Neural cell (in vitro differentiated cells): Measurements from ENCODE around the gene GTF2E1.

Experiments used
- EP300 ChIP-seq: fragments of 450-650 bp; conservative IDR thresholded peaks from 2 replicates; pipeline ENCODE4 v1.6.1; 2014; ENCODE audit warnings: antibody characterized with exemption, mild to moderate bottlenecking, moderate library complexity; ENCODE audit not compliant: poor library complexity, severe bottlenecking
- EZH2 ChIP-seq: fragments of 200-600, 300-800 bp; shearing (Covaris generic), sonication (generic); IDR thresholded peaks from 2 replicates; pipeline ENCODE4 v1.6.1; 2014; ENCODE audit warnings: antibody characterized with exemption, low read length, borderline replicate concordance, mild to moderate bottlenecking; ENCODE audit not compliant: insufficient read depth, poor library complexity, severe bottlenecking
- POLR2AphosphoS5 ChIP-seq: IDR thresholded peaks from 2 replicates; pipeline ENCODE4 v1.6.1; 2012
- RAD21 ChIP-seq: fragments of 450-650 bp; conservative IDR thresholded peaks from 2 replicates; pipeline ENCODE4 v1.6.1; 2014; ENCODE audit warnings: antibody characterized with exemption, mild to moderate bottlenecking, moderate library complexity
- TAF1 ChIP-seq: IDR thresholded peaks from 2 replicates; pipeline ENCODE4 v1.6.1; 2012; ENCODE audit warnings: low read depth
- TF ChIP-seq, protein P1 (sequence below): fragments of 450-650 bp; IDR thresholded peaks from 2 replicates; pipeline ENCODE4 v1.5.1; 2014; ENCODE audit warnings: antibody characterized with exemption, mild to moderate bottlenecking, moderate library complexity; ENCODE audit not compliant: poor library complexity, severe bottlenecking
- TF ChIP-seq, protein P2 (sequence below): IDR thresholded peaks from 2 replicates; pipeline ENCODE4 v1.6.1; 2012; ENCODE audit warnings: borderline replicate concordance

DNA sequence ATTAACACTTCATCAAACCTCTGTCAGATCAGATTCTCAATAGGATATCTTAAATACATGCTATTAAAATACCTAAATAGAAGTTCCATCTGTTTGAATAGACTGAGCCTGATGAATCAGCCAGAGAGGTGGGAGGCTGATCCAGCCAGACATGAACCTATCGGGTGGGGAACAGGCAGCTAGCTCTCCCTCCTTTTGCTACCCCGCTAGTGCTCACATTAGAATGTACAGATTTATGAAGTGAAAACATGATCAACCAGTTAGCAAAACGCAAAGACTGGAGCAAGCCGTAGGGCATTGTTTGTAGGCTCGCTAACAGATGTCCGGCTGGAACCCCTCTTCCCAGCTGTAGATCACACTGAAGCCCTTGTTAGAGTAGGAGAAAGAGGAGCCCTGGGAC, 54.4 kb downstream of the GTF2E1 start:
- TF ChIP-seq, protein P1, sequence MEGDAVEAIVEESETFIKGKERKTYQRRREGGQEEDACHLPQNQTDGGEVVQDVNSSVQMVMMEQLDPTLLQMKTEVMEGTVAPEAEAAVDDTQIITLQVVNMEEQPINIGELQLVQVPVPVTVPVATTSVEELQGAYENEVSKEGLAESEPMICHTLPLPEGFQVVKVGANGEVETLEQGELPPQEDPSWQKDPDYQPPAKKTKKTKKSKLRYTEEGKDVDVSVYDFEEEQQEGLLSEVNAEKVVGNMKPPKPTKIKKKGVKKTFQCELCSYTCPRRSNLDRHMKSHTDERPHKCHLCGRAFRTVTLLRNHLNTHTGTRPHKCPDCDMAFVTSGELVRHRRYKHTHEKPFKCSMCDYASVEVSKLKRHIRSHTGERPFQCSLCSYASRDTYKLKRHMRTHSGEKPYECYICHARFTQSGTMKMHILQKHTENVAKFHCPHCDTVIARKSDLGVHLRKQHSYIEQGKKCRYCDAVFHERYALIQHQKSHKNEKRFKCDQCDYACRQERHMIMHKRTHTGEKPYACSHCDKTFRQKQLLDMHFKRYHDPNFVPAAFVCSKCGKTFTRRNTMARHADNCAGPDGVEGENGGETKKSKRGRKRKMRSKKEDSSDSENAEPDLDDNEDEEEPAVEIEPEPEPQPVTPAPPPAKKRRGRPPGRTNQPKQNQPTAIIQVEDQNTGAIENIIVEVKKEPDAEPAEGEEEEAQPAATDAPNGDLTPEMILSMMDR: no peak
- TF ChIP-seq EZH2 (no peak), EP300 (no peak), TAF1 (no peak), POLR2AphosphoS5 (no peak), RAD21 (no peak)
- TF ChIP-seq, protein P2, sequence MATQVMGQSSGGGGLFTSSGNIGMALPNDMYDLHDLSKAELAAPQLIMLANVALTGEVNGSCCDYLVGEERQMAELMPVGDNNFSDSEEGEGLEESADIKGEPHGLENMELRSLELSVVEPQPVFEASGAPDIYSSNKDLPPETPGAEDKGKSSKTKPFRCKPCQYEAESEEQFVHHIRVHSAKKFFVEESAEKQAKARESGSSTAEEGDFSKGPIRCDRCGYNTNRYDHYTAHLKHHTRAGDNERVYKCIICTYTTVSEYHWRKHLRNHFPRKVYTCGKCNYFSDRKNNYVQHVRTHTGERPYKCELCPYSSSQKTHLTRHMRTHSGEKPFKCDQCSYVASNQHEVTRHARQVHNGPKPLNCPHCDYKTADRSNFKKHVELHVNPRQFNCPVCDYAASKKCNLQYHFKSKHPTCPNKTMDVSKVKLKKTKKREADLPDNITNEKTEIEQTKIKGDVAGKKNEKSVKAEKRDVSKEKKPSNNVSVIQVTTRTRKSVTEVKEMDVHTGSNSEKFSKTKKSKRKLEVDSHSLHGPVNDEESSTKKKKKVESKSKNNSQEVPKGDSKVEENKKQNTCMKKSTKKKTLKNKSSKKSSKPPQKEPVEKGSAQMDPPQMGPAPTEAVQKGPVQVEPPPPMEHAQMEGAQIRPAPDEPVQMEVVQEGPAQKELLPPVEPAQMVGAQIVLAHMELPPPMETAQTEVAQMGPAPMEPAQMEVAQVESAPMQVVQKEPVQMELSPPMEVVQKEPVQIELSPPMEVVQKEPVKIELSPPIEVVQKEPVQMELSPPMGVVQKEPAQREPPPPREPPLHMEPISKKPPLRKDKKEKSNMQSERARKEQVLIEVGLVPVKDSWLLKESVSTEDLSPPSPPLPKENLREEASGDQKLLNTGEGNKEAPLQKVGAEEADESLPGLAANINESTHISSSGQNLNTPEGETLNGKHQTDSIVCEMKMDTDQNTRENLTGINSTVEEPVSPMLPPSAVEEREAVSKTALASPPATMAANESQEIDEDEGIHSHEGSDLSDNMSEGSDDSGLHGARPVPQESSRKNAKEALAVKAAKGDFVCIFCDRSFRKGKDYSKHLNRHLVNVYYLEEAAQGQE: no peak
